IMR-90 (cell line): ENCODE results near the gene DCTN1. TPM values are rescaled to one million over a fixed set of nuclear protein-coding genes. Genes with fewer than 3 reads are reported as not detected.

Experiments used
- ATAC-seq: fragments of 200-7000 bp; cut with Tn5 transposase; 2 replicates; pipeline ENCODE4 v1.9.1; 2020; ENCODE audit warnings: low read depth, mild to moderate bottlenecking, moderate library complexity
- BruUV-seq: library from RNA; stranded (reverse); fragments of 400-500 nt; replicated peaks from 2 replicates; lab custom pipeline; 2021; lab: Mats Ljungman, UMichigan
- CTCF ChIA-PET: fragments of 300-600 bp; formaldehyde crosslinking; extraction: SDS; loops from one replicate; lab custom pipeline; 2021; ENCODE audit warnings: antibody characterized with exemption; lab: Yijun Ruan, JAX
- POLR2A ChIA-PET: fragments of 300-600 bp; sonication (Branson Sonifier 250); formaldehyde crosslinking; loops from one replicate; lab custom pipeline; 2022; ENCODE audit warnings: antibody characterized with exemption; ENCODE audit not compliant: unreplicated experiment; lab: Charles Lee
- DNase-seq: peaks from one replicate; pipeline ENCODE4 v3.0.0; 2013
- H2AFZ ChIP-seq: replicated peaks from 2 replicates; pipeline ENCODE3; 2013; ENCODE audit warnings: low read length, mild to moderate bottlenecking; ENCODE audit not compliant: poor library complexity
- H2AK5ac ChIP-seq: 2 replicates; pipeline ENCODE4 v1.6.1; 2013; ENCODE audit warnings: low read depth, low read length, inconsistent platforms
- H2AK9ac ChIP-seq: replicated peaks from 2 replicates; pipeline ENCODE3; 2013; ENCODE audit warnings: mild to moderate bottlenecking, low read depth, low read length, moderate library complexity; ENCODE audit not compliant: poor library complexity
- H2BK120ac ChIP-seq: 2 replicates; pipeline ENCODE4 v1.6.1; 2013; ENCODE audit warnings: low read depth, low read length, inconsistent platforms
- H2BK15ac ChIP-seq: 3 replicates; pipeline ENCODE4 v1.6.1; 2013; ENCODE audit warnings: low read depth, low read length, inconsistent platforms
- H2BK20ac ChIP-seq: 2 replicates; pipeline ENCODE4 v1.6.1; 2013; ENCODE audit warnings: low read depth, mild to moderate bottlenecking, inconsistent platforms, low read length, moderate library complexity
- H2BK5ac ChIP-seq: 2 replicates; pipeline ENCODE4 v1.6.1; 2013; ENCODE audit warnings: mild to moderate bottlenecking, low read depth, low read length, inconsistent platforms; ENCODE audit not compliant: poor library complexity, severe bottlenecking
- H3K14ac ChIP-seq: replicated peaks from 2 replicates; pipeline ENCODE4 v1.6.1; 2013; ENCODE audit warnings: low read depth, low read length, inconsistent platforms
- H3K18ac ChIP-seq: 2 replicates; pipeline ENCODE4 v1.6.1; 2013; ENCODE audit warnings: low read depth, low read length, control low read depth
- H3K23ac ChIP-seq: 2 replicates; pipeline ENCODE4 v1.6.1; 2013; ENCODE audit warnings: low read depth, low read length, inconsistent platforms
- H3K27ac ChIP-seq: 2 replicates; pipeline ENCODE4 v1.5.1; 2013; ENCODE audit warnings: mild to moderate bottlenecking, control low read depth, low read length; ENCODE audit not compliant: insufficient read depth
- H3K27me3 ChIP-seq: 2 replicates; pipeline ENCODE4 v1.6.1; 2013; ENCODE audit warnings: low read length; ENCODE audit not compliant: control insufficient read depth, insufficient read depth
- H3K36me3 ChIP-seq: 2 replicates; pipeline ENCODE4 v1.6.1; 2013; ENCODE audit warnings: low read length, mixed read lengths; ENCODE audit not compliant: control insufficient read depth, insufficient read depth
- H3K4ac ChIP-seq: 2 replicates; pipeline ENCODE4 v1.6.1; 2013; ENCODE audit warnings: low read depth, low read length, inconsistent platforms
- H3K4me1 ChIP-seq: 2 replicates; pipeline ENCODE4 v1.6.1; 2013; ENCODE audit warnings: low read length, mixed read lengths; ENCODE audit not compliant: control insufficient read depth, insufficient read depth
- H3K4me2 ChIP-seq: 2 replicates; pipeline ENCODE4 v1.6.1; 2013; ENCODE audit warnings: low read depth, mild to moderate bottlenecking, control low read depth, low read length, moderate library complexity
- H3K4me3 ChIP-seq: 2 replicates; pipeline ENCODE4 v1.5.1; 2013; ENCODE audit warnings: low read depth, mild to moderate bottlenecking, control low read depth, low read length, moderate library complexity; ENCODE audit not compliant: insufficient read depth
- H3K56ac ChIP-seq: 2 replicates; pipeline ENCODE4 v1.6.1; 2013; ENCODE audit warnings: low read length, inconsistent platforms; ENCODE audit not compliant: insufficient read depth; ENCODE audit errors: extremely low read depth
- H3K79me1 ChIP-seq, 2 experiments: 2 replicates each; pipeline ENCODE4 v1.6.1; 2013; ENCODE audit warnings: low read length in 2 of 2, inconsistent platforms in 1 of 2, low read depth in 1 of 2
- H3K9ac ChIP-seq: 2 replicates; pipeline ENCODE4 v1.6.1; 2013; ENCODE audit warnings: low read depth, low read length, control low read depth
- H3K9me1 ChIP-seq: 2 replicates; pipeline ENCODE4 v1.6.1; 2013; ENCODE audit warnings: low read length, inconsistent platforms; ENCODE audit not compliant: insufficient read depth
- H3K9me3 ChIP-seq: 2 replicates; pipeline ENCODE4 v1.6.1; 2013; ENCODE audit warnings: low read length; ENCODE audit not compliant: control insufficient read depth, insufficient read depth
- H4K20me1 ChIP-seq: 2 replicates; pipeline ENCODE4 v1.6.1; 2013; ENCODE audit warnings: low read length, inconsistent platforms; ENCODE audit not compliant: insufficient read depth
- H4K5ac ChIP-seq: 2 replicates; pipeline ENCODE4 v1.6.1; 2013; ENCODE audit warnings: mild to moderate bottlenecking, low read depth, low read length, control low read depth
- H4K8ac ChIP-seq, 2 experiments: 2 replicates each; pipeline ENCODE4 v1.6.1; 2013; ENCODE audit warnings: low read depth in 2 of 2, low read length in 2 of 2, control low read depth in 1 of 2, inconsistent platforms in 1 of 2
- H4K91ac ChIP-seq: 2 replicates; pipeline ENCODE4 v1.6.1; 2013; ENCODE audit warnings: low read depth, low read length, inconsistent platforms; ENCODE audit not compliant: insufficient read depth
- BHLHE40 ChIP-seq: fragments of 150-350 bp; IDR thresholded peaks from 2 replicates; pipeline ENCODE4 v1.6.1; 2016; ENCODE audit warnings: mild to moderate bottlenecking, low read depth, low read length
- CTCF ChIP-seq: conservative IDR thresholded peaks from 2 replicates; pipeline ENCODE4 v1.5.1; 2012; ENCODE audit warnings: mild to moderate bottlenecking, low read depth, low read length, improper control_type of control experiment
- SMC3 ChIP-seq: fragments of 150-350 bp; IDR thresholded peaks from 2 replicates; pipeline ENCODE4 v1.6.1; 2016; ENCODE audit warnings: low read depth, mild to moderate bottlenecking, antibody characterized with exemption, low read length, moderate library complexity
- WGBS, 2 experiments: methylation state at CpG; one replicate each; pipeline versions ENCODE4 v1.1.5 to v1.1.7; 2013; ENCODE audit warnings: missing lambda C conversion rate in 2 of 2; ENCODE audit not compliant: insufficient read length in 1 of 2; ENCODE audit errors: extremely low coverage in 2 of 2; 5-methylcytosine and 5-hydroxymethylcytosine counted together
- dilution Hi-C: fragments of 300-500 bp; cut with HindIII; formaldehyde crosslinking; loops from one replicate; pipeline ENCODE4 v1.14.3; 2018; ENCODE audit warnings: low sequenced_read_pairs; ENCODE audit not compliant: unreplicated experiment
- in situ Hi-C: fragments of 300-500 bp; cut with MboI; formaldehyde crosslinking; loops from 3 replicates; pipeline ENCODE4 v1.14.3; 2019; ENCODE audit warnings: low sequenced_read_pairs, inconsistent platforms, mixed read lengths
- intact Hi-C: fragments of 100-400 bp; cut with micrococcal nuclease; formaldehyde crosslinking; loops from 2 replicates; pipeline ENCODE4 v1.10.0; 2022
- polyA plus RNA-seq, 3 experiments: library from polyadenylated mRNA; depleted of rRNA; stranded (reverse); fragments of >200 nt; gene quantifications; 2 replicates each; pipeline ENCODE4 v1.2.3, GENCODE V29; 2012; ENCODE audit warnings: low replicate concordance in 1 of 3
- total RNA-seq: library from RNA; depleted of rRNA; stranded (reverse); fragments of >200 nt; gene quantifications from 2 replicates; pipeline ENCODE4 v1.2.3, GENCODE V29; 2012

The DCTN1 gene
- total and polyA plus RNA-seq, 2 of the 4 experiments (the other 2 are of a cell fraction) = 136 to 204 TPM

GRCh38 chr2:74364533-74365505 is 15.3 kb downstream of the DCTN1 start:
- Histone ChIP-seq H2AK5ac (no peak overlapping the region), H3K23ac (no peak overlapping the region), H4K5ac (no peak overlapping the region), H2BK5ac (no peak overlapping the region), H3K14ac (no peak overlapping the region), H3K27ac (no peak overlapping the region), H3K27me3 (no peaks in the 10 kb centered on the region), H3K9ac (no peak overlapping the region), H4K20me1 (no peaks in the 10 kb centered on the region), H3K4me2 (no peak overlapping the region), H2BK20ac (no peak overlapping the region), H3K9me3 (no peaks in the 10 kb centered on the region), H3K4me3 (no peak overlapping the region), H2BK120ac (no peak overlapping the region), H4K91ac (no peak overlapping the region), H3K4me1 (no peaks in the 10 kb centered on the region), H2AFZ (no peak overlapping the region), H3K18ac (no peak overlapping the region), H4K8ac (no peak overlapping the region), H3K9me1 (no peaks in the 10 kb centered on the region; the same call in 1 of the 2 replicates), H2BK15ac (no peak overlapping the region), H3K56ac (no peak overlapping the region), H3K79me1 (0 out of 4 replicates have a peak, but pooled peaks cover 0 to 2% of the 10 kb centered on the region in 2 experiments), H2AK9ac (no peak overlapping the region), H3K4ac (no peak overlapping the region), H3K36me3 (peaks cover 88% of the 10 kb centered on the region)
- dilution Hi-C loops (no loop called here), in situ Hi-C loops (no loop called here), intact Hi-C loops (no loop called here)
- ChIA-PET POLR2A (no interaction called here), CTCF (no interaction called here)
- DNase-seq = no peak
- TF ChIP-seq CTCF (no peak), BHLHE40 (no peak), SMC3 (no peak)
- WGBS, 2 experiments = 80% methylated on average over 1 of the region's 8 CpGs; no CpG with 5 or more reads in 1 of the 2 experiments
- BruUV-seq = no TSS peak
- no peak for ATAC-seq
